ENCODE data around the gene MTNR1B. TPM values are rescaled to one million over a fixed set of nuclear protein-coding genes. Genes with fewer than 3 reads are reported as not detected.

MTNR1B gene
- total and polyA plus RNA-seq, 3 donors from 2014 or later = 0.68 to 0.78 (median 0.71) TPM

DNA sequence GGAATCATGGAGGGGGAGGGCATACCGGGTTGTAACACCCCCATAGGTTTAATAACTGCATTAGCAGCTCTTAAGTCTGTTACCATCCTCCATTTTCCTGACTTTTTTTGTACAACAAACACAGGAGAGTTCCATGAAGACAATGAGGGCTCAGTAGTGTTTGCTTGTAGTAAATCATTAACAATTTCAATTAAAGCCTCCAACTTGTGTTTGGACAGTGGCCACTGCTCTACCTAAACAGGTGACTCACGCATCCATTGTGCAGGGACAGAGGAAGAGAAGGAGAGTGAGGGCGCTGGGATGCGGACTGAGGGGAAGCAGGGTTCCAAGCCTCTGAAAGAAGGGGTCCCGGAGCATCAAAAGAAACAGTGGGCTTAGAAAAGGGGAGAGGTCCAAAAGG lies 21.3 kb upstream of the MTNR1B start:
- no peaks in the 10 kb centered on the region for H3K9me3 ChIP-seq
- H3K4me1 ChIP-seq = no peaks in the 10 kb centered on the region
- intact Hi-C loops (cut with DNase I; ENCODE audit: low total_unique reads) = loop anchor here (10.0 kb wide), 1 partner anchor 277 kb away; no protein-coding TSS in a partner anchor
- no peak overlapping the region for H3K27ac ChIP-seq
- TF ChIP-seq POLR2A (IDR thresholded peaks at IDR 0.05) = no peak
- TF ChIP-seq, protein P1, sequence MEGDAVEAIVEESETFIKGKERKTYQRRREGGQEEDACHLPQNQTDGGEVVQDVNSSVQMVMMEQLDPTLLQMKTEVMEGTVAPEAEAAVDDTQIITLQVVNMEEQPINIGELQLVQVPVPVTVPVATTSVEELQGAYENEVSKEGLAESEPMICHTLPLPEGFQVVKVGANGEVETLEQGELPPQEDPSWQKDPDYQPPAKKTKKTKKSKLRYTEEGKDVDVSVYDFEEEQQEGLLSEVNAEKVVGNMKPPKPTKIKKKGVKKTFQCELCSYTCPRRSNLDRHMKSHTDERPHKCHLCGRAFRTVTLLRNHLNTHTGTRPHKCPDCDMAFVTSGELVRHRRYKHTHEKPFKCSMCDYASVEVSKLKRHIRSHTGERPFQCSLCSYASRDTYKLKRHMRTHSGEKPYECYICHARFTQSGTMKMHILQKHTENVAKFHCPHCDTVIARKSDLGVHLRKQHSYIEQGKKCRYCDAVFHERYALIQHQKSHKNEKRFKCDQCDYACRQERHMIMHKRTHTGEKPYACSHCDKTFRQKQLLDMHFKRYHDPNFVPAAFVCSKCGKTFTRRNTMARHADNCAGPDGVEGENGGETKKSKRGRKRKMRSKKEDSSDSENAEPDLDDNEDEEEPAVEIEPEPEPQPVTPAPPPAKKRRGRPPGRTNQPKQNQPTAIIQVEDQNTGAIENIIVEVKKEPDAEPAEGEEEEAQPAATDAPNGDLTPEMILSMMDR (IDR thresholded peaks at IDR 0.05) = no peak
- no peak overlapping the region for H3K4me3 ChIP-seq
- no peak for DNase-seq
- 94 to 96% methylated on average over 5 of the region's 5 CpGs for WGBS, 2 donors
- H3K27me3 ChIP-seq = no peaks in the 10 kb centered on the region
- H3K36me3 ChIP-seq (ENCODE audit: low read depth, missing control alignments) = no peaks in the 10 kb centered on the region

DNA sequence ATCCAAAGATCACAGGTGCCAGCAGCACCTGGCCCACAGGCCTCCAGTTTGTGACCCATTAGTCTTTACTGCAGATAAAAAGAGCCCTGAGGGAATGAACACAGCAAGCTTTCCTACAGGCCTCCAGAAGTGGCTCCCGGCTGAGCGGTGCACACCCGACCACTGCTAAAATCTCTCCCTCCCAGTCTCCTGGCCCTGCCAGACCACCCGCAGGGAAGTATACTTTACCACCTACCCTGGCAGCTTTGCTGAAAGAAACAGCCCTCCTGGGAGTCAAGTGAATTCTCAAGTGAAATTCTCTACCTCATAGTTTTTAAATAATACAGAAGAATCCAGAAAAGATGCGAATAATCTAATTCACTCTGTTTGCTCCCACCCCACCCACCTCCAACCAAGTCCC lies 15.4 kb upstream of the MTNR1B start:
- TF ChIP-seq POLR2A (IDR thresholded peaks at IDR 0.05) = no peak
- TF ChIP-seq, protein P1 (IDR thresholded peaks at IDR 0.05) = no peak
- no peaks in the 10 kb centered on the region for H3K4me1 ChIP-seq
- intact Hi-C loops (cut with DNase I; ENCODE audit: low total_unique reads) = no loop called here
- no peak overlapping the region for H3K4me3 ChIP-seq
- no peaks in the 10 kb centered on the region for H3K36me3 ChIP-seq (ENCODE audit: low read depth, missing control alignments)
- no peak overlapping the region for H3K27ac ChIP-seq
- no peak for DNase-seq
- H3K9me3 ChIP-seq = no peaks in the 10 kb centered on the region
- no peaks in the 10 kb centered on the region for H3K27me3 ChIP-seq
- 87 to 93% methylated on average over 5 of the region's 5 CpGs for WGBS, 2 donors

DNA sequence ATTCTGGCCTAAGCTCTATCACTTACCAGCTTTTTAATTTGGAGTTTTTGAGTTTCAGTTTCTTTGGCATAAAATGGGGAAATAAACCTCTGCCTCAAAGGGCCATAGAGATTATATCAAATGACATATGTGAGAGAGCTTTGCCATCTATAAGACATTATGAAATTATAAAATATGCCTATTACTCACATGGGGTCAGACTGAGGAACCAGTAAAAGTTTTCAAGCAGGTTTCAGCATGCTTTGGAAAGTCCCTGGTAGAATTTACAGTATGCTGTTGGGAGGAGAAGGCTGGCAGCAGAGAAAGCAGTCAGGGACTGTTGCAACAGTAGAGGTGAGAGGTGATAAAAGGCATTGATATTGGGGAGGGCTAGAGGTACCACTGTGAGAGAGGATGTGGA lies 13.6 kb upstream of the MTNR1B start:
- Histone ChIP-seq H3K27ac (no peak overlapping the region), H3K27me3 (no peaks in the 10 kb centered on the region), H3K4me1 (no peaks in the 10 kb centered on the region), H3K36me3 (ENCODE audit: low read depth, missing control alignments) (no peaks in the 10 kb centered on the region), H3K4me3 (no peak overlapping the region), H3K9me3 (no peaks in the 10 kb centered on the region)
- TF ChIP-seq, protein P1 (IDR thresholded peaks at IDR 0.05) = no peak
- TF ChIP-seq POLR2A (IDR thresholded peaks at IDR 0.05) = no peak
- no peak for DNase-seq
- intact Hi-C loops (cut with DNase I; ENCODE audit: low total_unique reads) = no loop called here

DNA sequence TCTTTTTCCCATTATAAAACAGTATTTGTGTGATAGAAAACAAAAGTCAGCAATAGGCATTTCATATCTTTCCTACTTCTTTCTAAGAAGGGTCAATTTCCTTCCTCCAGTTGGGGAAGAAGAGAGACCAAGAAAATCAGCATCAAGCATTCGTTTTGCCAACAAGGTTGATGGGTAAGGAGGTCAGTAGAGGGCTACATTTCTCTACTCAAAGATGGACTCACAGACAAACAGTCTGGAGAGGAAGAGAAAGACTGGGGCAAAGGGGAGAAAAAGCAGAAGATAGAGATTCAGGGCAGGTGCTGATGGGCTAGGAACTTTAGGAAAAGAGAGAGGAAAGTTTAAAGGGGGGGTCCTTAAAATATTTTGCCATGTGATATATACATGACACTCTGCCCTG lies 8.6 kb upstream of the MTNR1B start:
- Histone ChIP-seq H3K4me3 (no peak overlapping the region), H3K27me3 (no peaks in the 10 kb centered on the region), H3K36me3 (ENCODE audit: low read depth, missing control alignments) (no peaks in the 10 kb centered on the region), H3K9me3 (no peaks in the 10 kb centered on the region), H3K27ac (no peak overlapping the region), H3K4me1 (no peaks in the 10 kb centered on the region)
- TF ChIP-seq POLR2A (IDR thresholded peaks at IDR 0.05) = no peak
- TF ChIP-seq, protein P1 (IDR thresholded peaks at IDR 0.05) = no peak
- 53 to 57% methylated on average over 1 of the region's 1 CpG for WGBS, 2 donors
- no peak for DNase-seq
- intact Hi-C loops (cut with DNase I; ENCODE audit: low total_unique reads) = no loop called here

DNA sequence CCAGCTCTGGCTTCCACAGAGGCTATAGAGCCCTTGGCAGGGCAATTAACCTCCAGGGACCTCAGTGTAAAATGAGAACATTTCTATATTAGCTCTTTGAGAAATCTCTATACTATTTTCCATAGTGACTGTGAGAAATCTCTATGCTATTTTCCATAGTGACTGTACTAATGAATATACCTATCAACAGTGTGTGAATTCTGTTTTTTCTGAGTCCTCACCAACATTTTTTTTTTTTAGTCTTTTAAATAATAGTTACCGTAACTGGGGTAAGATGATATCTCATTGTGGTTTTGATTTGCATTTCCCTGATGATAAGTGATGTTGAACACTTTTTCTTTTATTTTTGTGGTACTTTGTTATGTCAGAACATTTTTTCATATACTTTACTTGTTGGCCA lies 7.0 kb upstream of the MTNR1B start:
- intact Hi-C loops (cut with DNase I; ENCODE audit: low total_unique reads) = no loop called here
- no peaks in the 10 kb centered on the region for H3K36me3 ChIP-seq (ENCODE audit: low read depth, missing control alignments)
- 68 to 97% methylated on average over 1 of the region's 1 CpG for WGBS, 2 donors
- H3K9me3 ChIP-seq = no peaks in the 10 kb centered on the region
- DNase-seq = no peak
- no peak overlapping the region for H3K4me3 ChIP-seq
- H3K27ac ChIP-seq = no peak overlapping the region
- no peaks in the 10 kb centered on the region for H3K4me1 ChIP-seq
- no peak for TF ChIP-seq POLR2A (IDR thresholded peaks at IDR 0.05)
- TF ChIP-seq, protein P1 (IDR thresholded peaks at IDR 0.05) = no peak
- H3K27me3 ChIP-seq = no peaks in the 10 kb centered on the region
